Activated T-helper 9 cell treated with anti-CD3 and anti-CD28 coated beads, Interleukin-2, amount 50 U/mL, for 16 hours (primary cell): ENCODE data around the gene CASP10.

ENCODE experiments used
- DNase-seq: peaks from one replicate; pipeline ENCODE4 v3.0.0-alpha.2; 2020; ENCODE audit warnings: low read depth

Gene CASP10

DNA sequence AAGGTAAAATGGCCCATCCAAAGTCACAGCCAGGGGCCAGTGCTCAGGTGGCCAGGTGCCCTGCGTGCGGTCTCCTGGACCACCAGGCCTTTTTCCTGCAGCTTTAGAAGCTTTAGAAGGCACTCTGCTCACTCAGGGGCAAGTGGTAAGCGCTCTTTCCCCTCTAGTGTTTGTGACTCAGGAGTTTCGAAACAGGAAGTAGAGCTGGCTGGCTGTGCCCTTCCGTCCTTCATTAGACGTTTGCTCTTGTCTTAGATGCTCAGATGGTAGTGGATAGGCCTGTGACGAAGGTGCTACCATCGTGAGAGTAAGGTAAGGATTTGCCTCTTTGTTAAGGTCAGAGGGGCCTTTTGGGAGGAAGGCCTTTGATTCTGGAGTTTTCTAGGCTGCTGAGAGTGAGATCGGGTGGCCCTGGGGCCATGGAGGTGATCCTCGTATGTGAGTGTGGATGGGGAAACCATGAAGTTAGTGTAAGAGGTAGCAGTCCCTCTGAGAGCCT, 77.4 kb downstream of the CASP10 start, which contains the start of gene CASP8:
TSS of gene CASP8 (plus strand) at position 235 of the 499 bp plus-strand sequence. CDS start 5,951 bp downstream, outside the sequence.
- peak; percentile 43 for DNase-seq

DNA sequence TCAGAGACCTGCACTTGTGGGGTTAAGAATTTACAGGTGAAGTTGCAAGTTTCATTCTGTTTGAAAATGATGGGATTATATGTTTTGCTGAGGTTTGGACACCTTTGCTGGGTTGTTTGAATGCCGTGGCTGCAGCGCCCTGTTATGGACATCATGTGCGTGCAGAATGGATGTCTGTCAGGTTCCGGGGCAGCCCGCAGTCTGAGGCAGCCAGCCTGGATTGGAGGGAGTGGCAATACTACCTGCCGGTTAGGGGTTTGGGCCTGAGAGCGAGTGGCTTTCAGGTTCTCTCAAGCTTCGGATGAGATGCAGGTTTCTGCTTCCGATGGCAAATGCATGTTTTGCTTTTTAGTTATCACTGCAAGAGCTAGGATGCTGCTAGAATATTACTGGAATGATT, 78.5 kb downstream of the CASP10 start:
- DNase-seq, result peak; percentile 45

DNA sequence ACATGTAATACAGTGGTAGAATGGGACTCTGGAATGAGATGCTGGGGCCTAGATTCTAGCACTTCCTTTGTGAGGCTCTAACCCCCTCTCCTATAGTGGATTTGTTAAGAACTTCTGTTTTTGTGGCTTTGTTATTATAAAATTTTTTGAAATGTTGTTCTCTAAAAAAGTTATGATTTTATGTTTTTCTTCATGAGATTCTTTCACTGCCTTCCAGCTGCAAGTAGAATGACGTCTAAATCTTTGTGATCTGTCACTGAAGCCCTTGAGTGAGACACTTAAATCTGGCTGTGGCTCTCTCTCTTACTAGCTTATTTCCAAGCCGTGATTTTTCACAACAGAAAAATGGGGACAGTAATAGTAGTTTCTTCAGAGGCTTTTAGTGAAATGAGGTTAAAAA, 79.0 kb downstream of the CASP10 start:
- no peak for DNase-seq

DNA sequence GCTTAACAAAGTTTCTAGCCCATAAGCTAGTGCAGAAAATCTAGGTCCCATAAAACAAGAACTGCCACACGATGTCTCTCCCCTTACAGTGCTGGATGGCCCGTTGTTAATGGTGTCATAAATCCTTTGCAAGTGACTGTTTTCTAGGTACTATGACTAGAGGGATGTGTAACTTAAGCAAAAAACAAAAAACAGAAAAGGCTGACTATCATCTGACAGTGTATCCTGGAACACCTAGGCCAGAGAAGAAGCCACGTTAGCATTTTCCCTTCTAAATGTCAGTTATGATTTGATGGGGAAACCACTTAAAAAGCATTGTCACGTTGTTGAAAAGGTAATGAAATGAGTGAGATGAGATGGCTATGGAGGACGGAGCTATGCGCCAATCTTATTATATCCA, 79.8 kb downstream of the CASP10 start:
- no peak for DNase-seq

DNA sequence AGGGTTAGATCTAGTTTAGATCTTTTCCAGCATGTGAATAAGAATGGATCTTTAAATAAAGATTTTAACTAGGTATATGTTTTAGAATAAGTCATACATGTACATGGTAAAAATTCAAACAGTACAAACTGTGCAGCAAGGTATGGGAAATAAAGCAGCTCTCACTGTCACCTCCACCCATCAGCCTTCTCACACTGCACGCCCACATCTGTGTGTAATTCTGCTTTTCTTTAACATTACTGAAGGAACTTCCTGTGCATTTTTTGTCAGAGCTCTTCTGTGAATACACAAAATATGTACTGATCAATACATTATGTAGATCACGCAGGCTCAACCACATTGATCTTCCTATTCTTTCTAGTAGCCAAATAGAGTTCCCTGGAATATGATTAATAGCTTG, 80.8 kb downstream of the CASP10 start:
- no peak for DNase-seq

DNA sequence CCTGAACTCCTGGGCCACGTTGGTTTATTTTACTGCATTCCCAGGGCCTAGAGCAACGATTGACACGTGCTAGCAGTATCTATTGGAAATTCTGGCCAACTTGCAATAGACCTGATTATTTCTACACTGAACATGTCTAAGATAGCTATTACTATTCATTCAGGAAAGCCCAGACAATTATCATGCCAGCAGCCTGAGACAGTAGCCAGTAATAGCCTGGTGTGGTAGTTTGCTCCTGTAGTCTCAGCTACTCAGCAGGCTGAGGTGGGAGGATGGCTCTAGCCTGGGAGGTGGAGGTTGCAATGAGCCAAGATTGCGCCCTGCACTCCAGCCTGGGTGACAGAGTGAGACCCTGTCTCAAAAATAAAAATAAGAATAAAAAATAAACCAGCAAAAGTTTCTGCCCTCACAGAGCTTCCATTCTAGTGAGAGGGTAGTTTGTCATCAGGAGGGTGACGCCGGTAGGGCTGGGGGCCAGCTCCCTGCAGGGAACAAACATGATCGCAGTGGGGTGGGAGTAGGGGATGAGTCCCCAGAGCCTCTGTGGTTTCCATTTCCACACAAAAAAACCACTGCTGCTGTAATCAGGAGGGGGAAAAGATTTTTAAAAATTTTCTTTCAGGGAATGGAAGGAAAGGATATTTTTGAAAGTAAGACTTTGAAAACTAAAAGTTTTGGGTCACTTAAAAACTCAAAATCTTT, 81.7 kb downstream of the CASP10 start:
- DNase-seq, result no peak

DNA sequence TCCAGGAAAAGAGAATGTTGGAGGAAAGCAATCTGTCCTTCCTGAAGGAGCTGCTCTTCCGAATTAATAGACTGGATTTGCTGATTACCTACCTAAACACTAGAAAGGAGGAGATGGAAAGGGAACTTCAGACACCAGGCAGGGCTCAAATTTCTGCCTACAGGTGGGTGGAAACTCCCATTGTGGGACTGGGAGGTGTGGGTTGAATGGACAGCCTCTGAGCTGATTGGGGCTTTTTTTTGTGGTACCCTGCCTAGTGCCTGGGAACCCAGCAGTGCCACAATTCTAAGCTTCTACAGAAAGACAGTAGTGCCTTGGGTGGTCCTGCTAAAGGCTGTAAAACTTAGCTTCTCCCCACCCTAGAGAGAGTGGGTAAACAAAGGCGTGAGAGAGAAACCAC, 83.7 kb downstream of the CASP10 start:
- DNase-seq, result no peak

DNA sequence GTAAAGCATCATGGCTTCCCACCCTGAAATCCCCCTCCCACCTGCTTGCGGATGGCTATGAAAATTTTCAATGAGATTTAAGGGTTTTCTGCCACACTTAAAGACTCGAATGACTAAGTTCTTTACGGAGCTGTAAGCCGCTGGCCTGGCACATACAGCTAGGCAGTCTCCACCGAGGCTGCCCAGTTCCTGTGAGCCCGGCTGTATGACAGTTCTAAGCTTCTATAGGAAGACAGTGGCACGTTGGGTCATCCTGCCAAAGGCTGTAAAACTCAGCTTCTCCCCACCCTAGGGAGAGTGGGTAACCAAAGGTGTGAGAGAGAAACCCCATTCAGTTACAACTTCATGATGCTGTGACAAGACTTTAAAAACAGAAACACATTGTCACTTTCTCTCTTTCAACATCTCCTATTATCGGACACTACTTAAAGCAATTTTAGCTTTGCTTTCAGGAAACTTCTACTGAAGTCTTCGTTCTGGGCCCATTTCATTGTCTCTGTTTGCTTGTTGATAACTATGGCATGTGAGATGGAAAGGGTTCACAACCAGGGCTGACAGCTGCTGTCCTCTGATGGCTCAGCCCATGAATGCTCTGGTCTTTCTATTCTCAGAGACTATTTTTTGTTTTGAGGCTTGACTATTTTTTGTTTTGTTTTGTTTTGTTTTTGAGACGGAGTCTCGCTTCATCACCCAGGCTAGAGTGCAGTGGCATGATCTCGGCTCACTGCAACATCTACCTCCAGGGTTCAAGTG, 84.5 kb downstream of the CASP10 start:
- peak; percentile 3 for DNase-seq

DNA sequence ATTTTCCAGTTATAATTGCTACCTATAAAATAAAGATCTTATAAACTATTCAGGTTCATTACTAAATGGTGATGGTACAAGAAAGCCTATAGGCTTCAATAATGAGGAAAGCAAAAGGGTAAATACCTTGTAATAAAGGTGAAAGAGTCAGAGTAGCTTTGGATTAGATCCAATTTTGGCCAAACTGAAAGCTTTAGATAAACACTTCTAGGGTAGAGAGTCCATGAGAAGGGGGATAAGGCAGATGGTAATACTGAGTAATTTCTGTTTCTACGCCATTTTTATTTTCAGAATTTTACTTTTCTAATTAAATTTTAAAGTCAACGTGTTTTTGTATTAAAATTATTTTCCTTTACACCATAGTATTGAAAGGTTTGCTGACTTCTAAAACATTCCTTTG, 86.8 kb downstream of the CASP10 start:
- no peak for DNase-seq

DNA sequence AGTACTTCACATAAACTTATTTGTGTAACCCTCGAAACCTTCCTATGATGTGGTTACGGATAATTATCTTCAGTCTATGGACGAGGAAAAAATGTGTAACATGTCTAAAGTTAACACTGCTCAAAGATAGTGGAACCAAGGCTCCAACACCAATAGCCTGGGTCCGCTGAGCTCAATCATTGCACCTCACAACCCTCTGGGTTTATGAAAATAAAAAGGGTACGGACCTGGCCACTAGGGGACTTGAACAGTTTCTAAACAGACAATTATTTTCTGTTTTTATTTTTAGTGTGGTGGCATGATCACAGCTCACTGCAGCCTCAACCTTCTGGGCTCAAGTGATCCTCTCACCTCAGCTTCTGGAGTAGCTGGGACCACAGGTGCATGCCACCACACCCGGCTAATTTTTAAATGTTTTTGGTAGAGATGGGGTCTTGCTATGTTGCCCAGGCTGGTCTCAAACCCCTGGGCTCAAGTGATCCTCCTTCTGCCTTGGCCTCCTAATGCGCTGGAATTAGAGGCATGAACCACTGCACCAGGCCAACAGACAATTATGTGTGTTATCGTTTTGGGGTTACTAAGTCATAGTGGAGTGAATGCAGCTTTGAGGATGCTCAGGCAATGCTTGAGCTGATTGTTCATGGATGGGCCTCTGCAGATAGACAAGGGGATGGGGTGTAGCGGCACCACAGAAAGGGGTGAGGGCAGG, 87.5 kb downstream of the CASP10 start:
- DNase-seq, result no peak

DNA sequence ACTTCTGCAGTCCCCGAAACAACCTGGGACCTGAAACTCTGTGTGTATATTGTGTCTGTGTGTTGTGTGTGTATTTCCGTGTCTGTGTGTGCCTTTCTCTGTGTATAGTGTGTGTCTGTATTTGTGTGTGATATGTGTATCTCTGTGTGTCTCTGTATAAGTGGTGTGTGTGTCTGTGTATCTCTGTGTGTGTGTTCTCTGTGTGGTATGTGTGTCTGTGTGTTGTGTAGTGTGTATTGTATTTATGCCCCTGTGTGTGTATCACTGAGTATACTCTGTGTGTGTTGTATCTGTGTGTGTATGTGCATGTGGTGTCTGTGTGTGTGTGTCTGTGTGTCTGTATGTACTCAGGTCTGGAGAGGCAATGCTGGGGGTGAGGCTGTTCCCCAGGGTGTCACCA, 89.0 kb downstream of the CASP10 start:
- DNase-seq, result no peak

DNA sequence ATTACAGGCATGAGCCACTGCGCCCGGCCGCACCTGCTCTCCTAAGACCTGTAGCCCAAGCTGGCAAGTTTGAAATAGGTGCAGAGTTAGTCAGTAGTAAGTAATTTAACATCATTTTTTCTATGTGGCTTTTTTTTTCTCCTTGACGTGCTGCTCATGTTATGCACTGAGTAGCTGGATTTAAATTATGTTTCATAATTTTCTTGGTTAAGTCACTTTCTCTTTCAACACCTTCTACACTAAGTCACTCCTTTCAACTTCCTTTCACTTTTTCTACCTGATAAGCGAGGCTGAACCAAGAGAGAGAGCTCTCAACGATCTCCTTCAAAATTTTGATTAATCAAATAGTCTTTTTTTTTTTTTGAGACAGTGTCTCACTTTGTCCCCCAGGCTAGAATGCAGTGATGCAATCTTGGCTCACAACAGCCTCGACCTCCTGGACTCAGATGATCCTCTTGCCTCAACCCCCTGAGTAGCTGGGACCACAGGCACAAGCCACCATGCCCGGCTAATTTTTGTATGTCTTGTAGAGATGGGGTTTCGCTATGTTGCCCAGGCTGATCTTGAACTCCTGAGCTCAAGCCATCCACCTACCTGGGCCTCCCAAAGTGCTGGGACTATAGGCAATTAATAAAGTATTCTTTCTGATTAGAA, 90.5 kb downstream of the CASP10 start:
- DNase-seq, result no peak

DNA sequence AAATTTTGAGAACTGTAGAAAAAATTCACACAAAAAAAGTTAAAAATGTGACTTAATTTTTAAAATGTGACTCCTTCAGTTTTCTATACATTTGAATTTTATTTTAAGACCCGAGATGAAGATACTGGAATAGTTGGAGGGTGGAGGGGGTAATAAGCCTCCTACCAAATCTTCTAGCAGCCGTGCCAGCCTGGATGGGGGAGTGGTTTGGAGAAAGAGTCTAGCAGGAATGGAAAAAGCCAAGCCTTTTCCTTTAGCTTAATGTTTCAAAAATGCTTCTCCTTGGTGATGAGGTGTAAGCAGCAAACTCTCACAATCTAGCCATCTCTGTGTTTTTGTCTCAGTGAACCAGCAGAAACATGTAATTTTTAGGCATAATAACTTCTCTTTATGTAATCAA, 92.1 kb downstream of the CASP10 start:
- DNase-seq, result no peak

DNA sequence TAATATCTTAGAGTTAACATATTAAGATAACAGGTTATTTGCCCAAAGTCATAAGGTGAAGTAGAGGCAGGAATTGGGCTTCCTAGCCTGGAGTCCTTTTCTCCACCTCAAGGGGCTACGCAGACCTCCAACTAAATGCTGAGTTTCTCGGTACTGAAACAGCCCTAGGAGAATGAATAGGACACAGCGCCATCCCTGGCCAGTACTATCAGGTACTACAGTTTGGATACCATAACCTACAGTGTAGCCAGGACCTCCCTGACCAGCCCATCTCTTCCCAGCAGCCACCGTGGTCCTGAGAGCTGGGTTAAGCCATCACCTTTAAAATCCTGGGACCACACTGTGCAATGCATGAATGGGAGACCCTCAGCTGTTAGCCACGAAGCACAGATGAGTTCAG, 93.0 kb downstream of the CASP10 start:
- DNase-seq, result no peak

DNA sequence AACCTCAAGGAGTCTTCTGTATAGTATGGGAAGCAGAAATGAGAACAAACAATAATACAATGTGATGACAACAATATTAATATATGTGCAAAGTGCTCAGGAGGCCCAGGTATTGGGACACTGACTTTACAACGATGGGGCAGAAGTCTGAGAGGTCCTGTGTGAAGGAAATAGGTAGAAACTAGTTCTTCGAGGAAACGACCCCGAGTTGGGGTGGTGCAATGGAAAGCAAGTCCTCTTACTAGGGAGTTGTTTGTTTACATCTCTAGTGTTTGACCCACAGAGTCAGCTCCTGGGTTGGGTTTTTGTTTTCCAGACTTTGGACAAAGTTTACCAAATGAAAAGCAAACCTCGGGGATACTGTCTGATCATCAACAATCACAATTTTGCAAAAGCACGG, 93.6 kb downstream of the CASP10 start:
- DNase-seq, result no peak
